ENCODE data around the gene PSMC5.

GRCh38 chr17:63848834-63849689 lies 21.8 kb downstream of the PSMC5 start:
- TF ChIP-seq CTCF (IDR thresholded peaks at IDR 0.05; ENCODE audit: poor library complexity, severe bottlenecking) (no peak), SMC3 (conservative IDR thresholded peaks at IDR 0.05; ENCODE audit: poor library complexity) (no peak), EZH2 (IDR thresholded peaks at IDR 0.05; ENCODE audit: borderline replicate concordance, insufficient read depth, low read length, poor library complexity, severe bottlenecking) (no peak), REST (IDR thresholded peaks at IDR 0.05; ENCODE audit: borderline replicate concordance) (no peak)
